HepG2 (cell line): ENCODE data around the gene STK11. TPM values are rescaled to one million over a fixed set of nuclear protein-coding genes. Genes with fewer than 3 reads are reported as not detected.
A peak's percentile ranks its signal among the peaks of the same experiment; 100 is the strongest.

Experiments used
- CEBPG ChIP-seq: IDR thresholded peaks from 2 replicates; pipeline ENCODE4 v1.6.1; 2016
- GLI4 ChIP-seq: sonication (generic); formaldehyde crosslinking; IDR thresholded peaks from 2 replicates; pipeline ENCODE4 v1.5.1; 2020; ENCODE audit warnings: missing genetic modification reagents, mild to moderate bottlenecking, moderate library complexity, borderline replicate concordance
- ONECUT2 ChIP-seq: sonication (generic); formaldehyde crosslinking; IDR thresholded peaks from 2 replicates; pipeline ENCODE4 v1.4.0; 2020; ENCODE audit warnings: missing genetic modification reagents
- RBM22 ChIP-seq: fragments of 200-400 bp; formaldehyde crosslinking; optimal IDR thresholded peaks from 2 replicates; pipeline ENCODE3; 2017; ENCODE audit warnings: mild to moderate bottlenecking, low read length, moderate library complexity
- RXRA ChIP-seq: sonication (generic); formaldehyde crosslinking; IDR thresholded peaks from 2 replicates; pipeline ENCODE4 v1.5.1; 2020; ENCODE audit warnings: missing genetic modification reagents
- ZFY ChIP-seq: sonication (generic); formaldehyde crosslinking; IDR thresholded peaks from 2 replicates; pipeline ENCODE4 v1.4.0; 2020; ENCODE audit warnings: missing genetic modification reagents
- ZNF350 ChIP-seq: sonication (generic); formaldehyde crosslinking; IDR thresholded peaks from 2 replicates; pipeline ENCODE4 v1.4.0; 2020; ENCODE audit warnings: mild to moderate bottlenecking, low read depth, missing genetic modification reagents, borderline replicate concordance
- ZNF549 ChIP-seq: sonication (generic); formaldehyde crosslinking; IDR thresholded peaks from 2 replicates; pipeline ENCODE4 v1.5.0; 2020; ENCODE audit warnings: missing genetic modification reagents
- ZNF780A ChIP-seq: sonication (generic); formaldehyde crosslinking; IDR thresholded peaks from 2 replicates; pipeline ENCODE4 v1.8.0; 2022; ENCODE audit warnings: mild to moderate bottlenecking, missing genetic modification reagents, moderate library complexity
- polyA plus RNA-seq, 8 experiments: library from polyadenylated mRNA; depleted of rRNA in 3 of 8; stranded (reverse) in 7 of 8; unstranded in 1 of 8; fragments of >200 nt; fragmentation: Illumina TruSeq in 4 of 8; extraction: Trizol in 4 of 8; gene quantifications; 2 replicates each; pipeline versions ENCODE4 v1.2.1 to v1.2.3, GENCODE V29; 2011 to 2016; ENCODE audit warnings: low read depth in 4 of 8, missing spikeins in 1 of 8, mixed read lengths in 1 of 8; ENCODE audit not compliant: insufficient read depth in 1 of 8
- total RNA-seq, 5 experiments: library from RNA; depleted of rRNA; stranded (reverse); fragments of >200 nt; fragmentation: Illumina TruSeq; extraction: Trizol; gene quantifications; 2 replicates each; pipeline ENCODE4 v1.2.3, GENCODE V29; 2016; ENCODE audit warnings: low read depth in 1 of 5
- TF ChIP-seq, protein P1 (sequence below): sonication (generic); formaldehyde crosslinking; IDR thresholded peaks from 2 replicates; pipeline ENCODE4 v1.4.0; 2020; ENCODE audit warnings: missing genetic modification reagents, borderline replicate concordance
- TF ChIP-seq, protein P2 (sequence below): IDR thresholded peaks from 2 replicates; pipeline ENCODE4 v1.6.1; 2012; ENCODE audit warnings: low read length, improper control_type of control experiment
- TF ChIP-seq, protein P3 (sequence below): sonication (generic); formaldehyde crosslinking; IDR thresholded peaks from 2 replicates; pipeline ENCODE4 v1.8.0; 2022; ENCODE audit warnings: missing genetic modification reagents, mild to moderate bottlenecking, inconsistent platforms, borderline replicate concordance
- TF ChIP-seq, protein P4 (sequence below): sonication (generic); formaldehyde crosslinking; IDR thresholded peaks from 2 replicates; pipeline ENCODE4 v1.4.0; 2020; ENCODE audit warnings: low read depth, mild to moderate bottlenecking, missing genetic modification reagents
- TF ChIP-seq, protein P5 (sequence below): fragments of 450-650 bp; IDR thresholded peaks from 2 replicates; pipeline ENCODE4 v1.6.1; 2017; ENCODE audit warnings: mild to moderate bottlenecking

The STK11 gene
- total and polyA plus RNA-seq, 2 of the 13 experiments (the other 11 are each of a cell fraction or from before 2014, with no cell fraction given): 27.5 to 43.6 TPM

DNA sequence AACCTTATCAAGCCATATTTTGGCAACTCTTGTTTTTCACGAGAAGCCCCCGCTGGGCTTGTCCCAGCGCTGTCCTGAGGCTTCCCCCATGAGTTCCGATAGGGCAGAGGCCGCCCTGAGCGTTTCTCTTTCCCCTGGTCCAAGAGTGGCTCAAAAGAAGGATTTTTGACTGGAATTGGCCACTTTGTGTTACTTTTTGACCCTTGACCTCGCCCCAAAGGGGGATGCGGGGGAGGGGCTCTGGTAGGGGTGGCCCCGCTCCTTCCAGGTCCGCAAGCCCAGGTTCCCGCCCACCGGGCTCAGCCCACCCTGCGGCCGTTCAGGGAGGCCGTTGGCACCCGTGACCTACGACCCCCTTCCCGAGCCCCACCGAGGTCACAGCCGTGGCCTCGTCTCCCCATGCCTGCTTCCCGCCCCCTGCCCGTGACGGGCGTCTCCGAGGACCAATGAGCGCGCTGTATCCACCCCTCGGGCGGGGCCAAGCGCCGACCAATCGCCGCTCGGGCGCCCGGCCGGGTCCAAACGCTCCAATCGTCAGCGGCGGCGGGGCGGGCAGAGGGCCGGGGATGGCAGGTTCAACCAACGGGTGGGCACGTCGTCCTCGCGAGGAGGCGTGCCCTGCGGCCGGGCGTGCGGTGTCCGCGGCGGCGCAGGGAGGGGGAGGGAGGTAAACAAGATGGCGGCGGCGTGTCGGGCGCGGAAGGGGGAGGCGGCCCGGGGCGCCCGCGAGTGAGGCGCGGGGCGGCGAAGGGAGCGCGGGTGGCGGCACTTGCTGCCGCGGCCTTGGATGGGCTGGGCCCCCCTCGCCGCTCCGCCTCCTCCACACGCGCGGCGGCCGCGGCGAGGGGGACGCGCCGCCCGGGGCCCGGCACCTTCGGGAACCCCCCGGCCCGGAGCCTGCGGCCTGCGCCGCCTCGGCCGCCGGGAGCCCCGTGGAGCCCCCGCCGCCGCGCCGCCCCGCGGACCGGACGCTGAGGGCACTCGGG is at the start of gene STK11 (continued):
- TF ChIP-seq, protein P1, sequence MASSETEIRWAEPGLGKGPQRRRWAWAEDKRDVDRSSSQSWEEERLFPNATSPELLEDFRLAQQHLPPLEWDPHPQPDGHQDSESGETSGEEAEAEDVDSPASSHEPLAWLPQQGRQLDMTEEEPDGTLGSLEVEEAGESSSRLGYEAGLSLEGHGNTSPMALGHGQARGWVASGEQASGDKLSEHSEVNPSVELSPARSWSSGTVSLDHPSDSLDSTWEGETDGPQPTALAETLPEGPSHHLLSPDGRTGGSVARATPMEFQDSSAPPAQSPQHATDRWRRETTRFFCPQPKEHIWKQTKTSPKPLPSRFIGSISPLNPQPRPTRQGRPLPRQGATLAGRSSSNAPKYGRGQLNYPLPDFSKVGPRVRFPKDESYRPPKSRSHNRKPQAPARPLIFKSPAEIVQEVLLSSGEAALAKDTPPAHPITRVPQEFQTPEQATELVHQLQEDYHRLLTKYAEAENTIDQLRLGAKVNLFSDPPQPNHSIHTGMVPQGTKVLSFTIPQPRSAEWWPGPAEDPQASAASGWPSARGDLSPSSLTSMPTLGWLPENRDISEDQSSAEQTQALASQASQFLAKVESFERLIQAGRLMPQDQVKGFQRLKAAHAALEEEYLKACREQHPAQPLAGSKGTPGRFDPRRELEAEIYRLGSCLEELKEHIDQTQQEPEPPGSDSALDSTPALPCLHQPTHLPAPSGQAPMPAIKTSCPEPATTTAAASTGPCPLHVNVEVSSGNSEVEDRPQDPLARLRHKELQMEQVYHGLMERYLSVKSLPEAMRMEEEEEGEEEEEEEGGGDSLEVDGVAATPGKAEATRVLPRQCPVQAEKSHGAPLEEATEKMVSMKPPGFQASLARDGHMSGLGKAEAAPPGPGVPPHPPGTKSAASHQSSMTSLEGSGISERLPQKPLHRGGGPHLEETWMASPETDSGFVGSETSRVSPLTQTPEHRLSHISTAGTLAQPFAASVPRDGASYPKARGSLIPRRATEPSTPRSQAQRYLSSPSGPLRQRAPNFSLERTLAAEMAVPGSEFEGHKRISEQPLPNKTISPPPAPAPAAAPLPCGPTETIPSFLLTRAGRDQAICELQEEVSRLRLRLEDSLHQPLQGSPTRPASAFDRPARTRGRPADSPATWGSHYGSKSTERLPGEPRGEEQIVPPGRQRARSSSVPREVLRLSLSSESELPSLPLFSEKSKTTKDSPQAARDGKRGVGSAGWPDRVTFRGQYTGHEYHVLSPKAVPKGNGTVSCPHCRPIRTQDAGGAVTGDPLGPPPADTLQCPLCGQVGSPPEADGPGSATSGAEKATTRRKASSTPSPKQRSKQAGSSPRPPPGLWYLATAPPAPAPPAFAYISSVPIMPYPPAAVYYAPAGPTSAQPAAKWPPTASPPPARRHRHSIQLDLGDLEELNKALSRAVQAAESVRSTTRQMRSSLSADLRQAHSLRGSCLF: no peak
- peak; percentile 79; the same call in 1 of the 2 replicates for TF ChIP-seq ZNF350 (CRISPR knock-in tag)
- TF ChIP-seq RXRA (CRISPR knock-in tag): peak; percentile 95
- peak; percentile 67; the same call in 1 of the 2 replicates for TF ChIP-seq ZFY
- TF ChIP-seq, protein P2, sequence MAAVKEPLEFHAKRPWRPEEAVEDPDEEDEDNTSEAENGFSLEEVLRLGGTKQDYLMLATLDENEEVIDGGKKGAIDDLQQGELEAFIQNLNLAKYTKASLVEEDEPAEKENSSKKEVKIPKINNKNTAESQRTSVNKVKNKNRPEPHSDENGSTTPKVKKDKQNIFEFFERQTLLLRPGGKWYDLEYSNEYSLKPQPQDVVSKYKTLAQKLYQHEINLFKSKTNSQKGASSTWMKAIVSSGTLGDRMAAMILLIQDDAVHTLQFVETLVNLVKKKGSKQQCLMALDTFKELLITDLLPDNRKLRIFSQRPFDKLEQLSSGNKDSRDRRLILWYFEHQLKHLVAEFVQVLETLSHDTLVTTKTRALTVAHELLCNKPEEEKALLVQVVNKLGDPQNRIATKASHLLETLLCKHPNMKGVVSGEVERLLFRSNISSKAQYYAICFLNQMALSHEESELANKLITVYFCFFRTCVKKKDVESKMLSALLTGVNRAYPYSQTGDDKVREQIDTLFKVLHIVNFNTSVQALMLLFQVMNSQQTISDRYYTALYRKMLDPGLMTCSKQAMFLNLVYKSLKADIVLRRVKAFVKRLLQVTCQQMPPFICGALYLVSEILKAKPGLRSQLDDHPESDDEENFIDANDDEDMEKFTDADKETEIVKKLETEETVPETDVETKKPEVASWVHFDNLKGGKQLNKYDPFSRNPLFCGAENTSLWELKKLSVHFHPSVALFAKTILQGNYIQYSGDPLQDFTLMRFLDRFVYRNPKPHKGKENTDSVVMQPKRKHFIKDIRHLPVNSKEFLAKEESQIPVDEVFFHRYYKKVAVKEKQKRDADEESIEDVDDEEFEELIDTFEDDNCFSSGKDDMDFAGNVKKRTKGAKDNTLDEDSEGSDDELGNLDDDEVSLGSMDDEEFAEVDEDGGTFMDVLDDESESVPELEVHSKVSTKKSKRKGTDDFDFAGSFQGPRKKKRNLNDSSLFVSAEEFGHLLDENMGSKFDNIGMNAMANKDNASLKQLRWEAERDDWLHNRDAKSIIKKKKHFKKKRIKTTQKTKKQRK: peak; percentile 36; the same call in 1 of the 2 replicates
- no peak for TF ChIP-seq GLI4 (CRISPR knock-in tag)
- TF ChIP-seq ONECUT2 (CRISPR knock-in tag): no peak
- TF ChIP-seq, protein P3, sequence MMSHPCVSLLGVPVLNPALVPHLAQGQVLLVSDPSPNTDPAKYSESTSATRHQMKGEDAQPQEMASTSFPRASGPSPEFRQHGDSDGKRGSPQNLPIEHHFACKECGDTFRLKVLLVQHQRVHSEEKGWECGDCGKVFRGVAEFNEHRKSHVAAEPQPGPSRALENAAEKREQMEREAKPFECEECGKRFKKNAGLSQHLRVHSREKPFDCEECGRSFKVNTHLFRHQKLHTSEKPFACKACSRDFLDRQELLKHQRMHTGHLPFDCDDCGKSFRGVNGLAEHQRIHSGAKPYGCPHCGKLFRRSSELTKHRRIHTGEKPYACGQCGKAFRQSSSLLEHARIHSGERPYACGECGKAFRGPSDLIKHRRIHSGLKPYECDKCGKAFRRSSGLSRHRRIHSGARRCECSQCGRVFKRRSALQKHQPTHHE (CRISPR knock-in tag): no peak
- no peak for TF ChIP-seq CEBPG (CRISPR knock-in tag)
- no peak for TF ChIP-seq ZNF549
- no peak for TF ChIP-seq ZNF780A (CRISPR knock-in tag)
- TF ChIP-seq, protein P4, sequence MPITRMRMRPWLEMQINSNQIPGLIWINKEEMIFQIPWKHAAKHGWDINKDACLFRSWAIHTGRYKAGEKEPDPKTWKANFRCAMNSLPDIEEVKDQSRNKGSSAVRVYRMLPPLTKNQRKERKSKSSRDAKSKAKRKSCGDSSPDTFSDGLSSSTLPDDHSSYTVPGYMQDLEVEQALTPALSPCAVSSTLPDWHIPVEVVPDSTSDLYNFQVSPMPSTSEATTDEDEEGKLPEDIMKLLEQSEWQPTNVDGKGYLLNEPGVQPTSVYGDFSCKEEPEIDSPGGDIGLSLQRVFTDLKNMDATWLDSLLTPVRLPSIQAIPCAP (CRISPR knock-in tag): no peak
- TF ChIP-seq, protein P5, sequence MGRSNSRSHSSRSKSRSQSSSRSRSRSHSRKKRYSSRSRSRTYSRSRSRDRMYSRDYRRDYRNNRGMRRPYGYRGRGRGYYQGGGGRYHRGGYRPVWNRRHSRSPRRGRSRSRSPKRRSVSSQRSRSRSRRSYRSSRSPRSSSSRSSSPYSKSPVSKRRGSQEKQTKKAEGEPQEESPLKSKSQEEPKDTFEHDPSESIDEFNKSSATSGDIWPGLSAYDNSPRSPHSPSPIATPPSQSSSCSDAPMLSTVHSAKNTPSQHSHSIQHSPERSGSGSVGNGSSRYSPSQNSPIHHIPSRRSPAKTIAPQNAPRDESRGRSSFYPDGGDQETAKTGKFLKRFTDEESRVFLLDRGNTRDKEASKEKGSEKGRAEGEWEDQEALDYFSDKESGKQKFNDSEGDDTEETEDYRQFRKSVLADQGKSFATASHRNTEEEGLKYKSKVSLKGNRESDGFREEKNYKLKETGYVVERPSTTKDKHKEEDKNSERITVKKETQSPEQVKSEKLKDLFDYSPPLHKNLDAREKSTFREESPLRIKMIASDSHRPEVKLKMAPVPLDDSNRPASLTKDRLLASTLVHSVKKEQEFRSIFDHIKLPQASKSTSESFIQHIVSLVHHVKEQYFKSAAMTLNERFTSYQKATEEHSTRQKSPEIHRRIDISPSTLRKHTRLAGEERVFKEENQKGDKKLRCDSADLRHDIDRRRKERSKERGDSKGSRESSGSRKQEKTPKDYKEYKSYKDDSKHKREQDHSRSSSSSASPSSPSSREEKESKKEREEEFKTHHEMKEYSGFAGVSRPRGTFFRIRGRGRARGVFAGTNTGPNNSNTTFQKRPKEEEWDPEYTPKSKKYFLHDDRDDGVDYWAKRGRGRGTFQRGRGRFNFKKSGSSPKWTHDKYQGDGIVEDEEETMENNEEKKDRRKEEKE: no peak
- TF ChIP-seq RBM22: no peak
